Heart right ventricle (tissue), 16 donors: ENCODE measurements around the gene GRIN2A. TPM values are rescaled to one million over a fixed set of nuclear protein-coding genes. Genes with fewer than 3 reads are reported as not detected.

ENCODE experiments used
- ATAC-seq, 8 donors: fragments of 200-7000 bp; cut with Tn5 transposase; one replicate each; pipeline ENCODE4 v1.9.1; 2020; ENCODE audit warnings: mild to moderate bottlenecking in 8 of 8, moderate library complexity in 8 of 8, moderate number of reproducible peaks in 1 of 8
- DNase-seq, 2 donors: peaks; one replicate each; pipeline ENCODE4 v3.0.0-alpha.2; 2020
- H3K27ac ChIP-seq, 10 donors: fragments of 200-600 bp; sonication (generic) in 2 of 10; one replicate each; pipeline versions ENCODE4 v1.5.0 to v1.8.0; 2020 to 2022; ENCODE audit warnings: mild to moderate bottlenecking in 3 of 10
- H3K27me3 ChIP-seq, 7 donors: fragments of 200-600 bp; one replicate each; pipeline ENCODE4 v1.8.0; 2021 to 2022; ENCODE audit warnings: mild to moderate bottlenecking in 2 of 7
- H3K36me3 ChIP-seq, 9 donors: fragments of 200-600 bp; sonication (generic) in 1 of 9; one replicate each; pipeline versions ENCODE4 v1.5.0 to v1.8.0; 2020 to 2022; ENCODE audit warnings: mild to moderate bottlenecking in 2 of 9
- H3K4me1 ChIP-seq, 9 donors: fragments of 200-600 bp; sonication (generic) in 1 of 9; one replicate each; pipeline versions ENCODE4 v1.5.0 to v1.8.0; 2020 to 2022; ENCODE audit warnings: mild to moderate bottlenecking in 4 of 9
- H3K4me3 ChIP-seq, 10 donors: fragments of 200-600 bp; sonication (generic) in 2 of 10; one replicate each; pipeline versions ENCODE4 v1.5.0 to v1.8.0; 2020 to 2022; ENCODE audit warnings: mild to moderate bottlenecking in 7 of 10, moderate library complexity in 2 of 10
- H3K9me3 ChIP-seq, 11 donors: fragments of 200-600 bp in 10 of 11; sonication (generic) in 2 of 11; one replicate each; pipeline versions ENCODE4 v1.5.0 to v1.8.0; 2013 to 2022; ENCODE audit warnings: mild to moderate bottlenecking in 2 of 11, control low read depth in 1 of 11, moderate library complexity in 1 of 11
- CTCF ChIP-seq, 9 donors: fragments of 200-600 bp; sonication (generic) in 2 of 9; IDR thresholded peaks; one replicate each; pipeline versions ENCODE4 v1.5.0 to v1.8.0; 2021 to 2022; ENCODE audit warnings: antibody characterized with exemption in 9 of 9, mild to moderate bottlenecking in 5 of 9, moderate library complexity in 1 of 9
- WGBS, 2 donors: extraction: QIAGEN DNeasy Blood & Tissue Kit; methylation state at CpG; one replicate each; pipeline ENCODE4 v1.1.7; 2013; ENCODE audit warnings: inconsistent platforms in 1 of 2; 5-methylcytosine and 5-hydroxymethylcytosine counted together
- intact Hi-C, 10 donors: fragments of 100-400 bp; cut with DNase I; formaldehyde crosslinking; loops; one replicate each; pipeline versions ENCODE4 v1.11.1 to v1.14.2; 2022
- polyA plus RNA-seq, 2 donors: library from polyadenylated mRNA; stranded (reverse); fragments of 200-250 nt; gene quantifications; one replicate each; pipeline ENCODE4 v1.2.3, GENCODE V29; 2013
- total RNA-seq, 10 donors: library from RNA; stranded (reverse); fragmentation: NEBNext Ultra II Directional in 3 of 10; extraction: Animal tissue kit (Norgen Biotek cat#: 25700) in 3 of 10; gene quantifications; one replicate each; pipeline versions ENCODE4 v1.2.1 to v1.2.4, GENCODE V29; 2021 to 2023
- donor health status: Arrhythmogenic right ventricular cardiomyopathy.
- donor health status: ischemic (EF 13 %, LVEDD 7.1; RV severe dilation, severe dysfunction).
- donor health status: healthy with polysubstance abuse.
- donor health status: DM: no; HTN: yes; CAD: no.
- donor health status: DM: no; HTN: no; CAD: no.
- donor health status: ischemic (EF 25% LVEDD 6.9; RV normal size, moderate dysfunction).
- donor health status: ischemic (EF 25% LVEDD 5.7; RV mildly dilated, moderate dysfunction).
- donor health status: healthy.
- donor health status: DM: yes; HTN: yes; CAD: no.
- donor health status: Ischemic cardiomyopathy.
- donor health status: ischemic (EF 35%, LVEDD 5.7; RV mildly dilated, moderate dysfunction).
- donor health status: nonischemic (EF 11% LVEDD 7.7; RV severe dilation, severe dysfunction).
- donor health status: DM: yes; HTN: yes; CAD: no.
- donor health status: PGD.
- donor health status: ischemic (EF 29% LVEDD 5.4; RV normal size, mild dysfunction).
- donor health status: nonischemic (EF 23%, LVEDD 6.1; RV moderate dilation, normal function).

Gene GRIN2A
- total and polyA plus RNA-seq, 12 donors: 0.01 to 11.7 (median 4.7) TPM

GRCh38 chr16:10045947-10046346 is 136.3 kb downstream of the GRIN2A start:
- Histone ChIP-seq H3K4me3 (no peak overlapping the region), H3K4me1 (no peaks in the 10 kb centered on the region), H3K27me3 (peaks cover 0 to 18% (median 7%) of the 10 kb centered on the region in 7 donors), H3K36me3 (no peaks in the 10 kb centered on the region), H3K27ac (no peak overlapping the region), H3K9me3 (peaks cover 0 to 6% (median 0%) of the 10 kb centered on the region in 11 donors)
- intact Hi-C loops: loop anchor here in 2 of 10 donors (10.0 kb wide), 2 partner anchors 99 to 221 kb away; no protein-coding TSS in a partner anchor
- TF ChIP-seq CTCF (IDR thresholded peaks at IDR 0.05): no peak
- ATAC-seq (no peak), DNase-seq (no peak)
- 88 to 90% methylated on average over 4 of the region's 4 CpGs for WGBS, 2 donors

GRCh38 chr16:10045291-10045775 is 136.9 kb downstream of the GRIN2A start:
- no peak for DNase-seq
- Histone ChIP-seq H3K27ac (no peak overlapping the region), H3K9me3 (peaks cover 0 to 6% (median 0%) of the 10 kb centered on the region in 11 donors), H3K4me1 (no peaks in the 10 kb centered on the region), H3K36me3 (no peaks in the 10 kb centered on the region), H3K27me3 (peaks cover 0 to 24% (median 13%) of the 10 kb centered on the region in 7 donors), H3K4me3 (no peak overlapping the region)
- no peak for TF ChIP-seq CTCF (IDR thresholded peaks at IDR 0.05)
- 14 to 26% methylated on average over 5 of the region's 5 CpGs for WGBS, 2 donors
- ATAC-seq: no peak
- intact Hi-C loops: loop anchor here in 2 of 10 donors (10.0 kb wide), 2 partner anchors 99 to 221 kb away; no protein-coding TSS in a partner anchor

- Histone ChIP-seq H3K36me3 (no peaks in the 10 kb centered on the region), H3K4me3 (no peak overlapping the region), H3K27ac (no peak overlapping the region), H3K9me3 (peaks cover 0 to 6% (median 0%) of the 10 kb centered on the region in 11 donors), H3K27me3 (peaks cover 0 to 38% (median 20%) of the 10 kb centered on the region in 7 donors), H3K4me1 (peaks cover 0 to 8% (median 0%) of the 10 kb centered on the region in 9 donors)
- no peak for TF ChIP-seq CTCF (IDR thresholded peaks at IDR 0.05)
- DNase-seq (no peak), ATAC-seq (no peak)
- 48 to 53% methylated on average over 17 of the region's 17 CpGs for WGBS, 2 donors
- intact Hi-C loops: loop anchor here in 2 of 10 donors (10.0 kb wide), 2 partner anchors 104 to 216 kb away; no protein-coding TSS in a partner anchor
These were observed 141.8 kb downstream of the GRIN2A start for GRCh38 chr16:10040136-10041080.
